Neural progenitor cell (in vitro differentiated cells): ENCODE measurements around the gene GPR152.

ENCODE experiments used
- CTCF ChIP-seq: fragments of 200-600 bp; sonication (generic); IDR thresholded peaks from 2 replicates; pipeline ENCODE4 v1.5.1; 2017; ENCODE audit warnings: antibody characterized with exemption, mild to moderate bottlenecking
- EZH2phosphoT487 ChIP-seq: fragments of 200-600 bp; sonication (generic); IDR thresholded peaks from 2 replicates; pipeline ENCODE4 v1.6.1; 2017; ENCODE audit warnings: antibody characterized with exemption

GRCh38 chr11:67407688-67408163 is 44.8 kb downstream of the GPR152 start:
- no peak for TF ChIP-seq CTCF
- TF ChIP-seq EZH2phosphoT487 = no peak
